ENCODE data around the gene RAPGEF1.
A peak's percentile ranks its signal among the peaks of the same experiment; 100 is the strongest.
"Not testable (repeated sequence)": the region's sequence is repeated elsewhere in the genome, so short reads cannot be mapped to it uniquely, and the experiment has no call there.

RAPGEF1 gene

GRCh38 chr9:131668439-131669268 lies 71.2 kb downstream of the RAPGEF1 start:
- DNase-seq, result peak; percentile 31

DNA sequence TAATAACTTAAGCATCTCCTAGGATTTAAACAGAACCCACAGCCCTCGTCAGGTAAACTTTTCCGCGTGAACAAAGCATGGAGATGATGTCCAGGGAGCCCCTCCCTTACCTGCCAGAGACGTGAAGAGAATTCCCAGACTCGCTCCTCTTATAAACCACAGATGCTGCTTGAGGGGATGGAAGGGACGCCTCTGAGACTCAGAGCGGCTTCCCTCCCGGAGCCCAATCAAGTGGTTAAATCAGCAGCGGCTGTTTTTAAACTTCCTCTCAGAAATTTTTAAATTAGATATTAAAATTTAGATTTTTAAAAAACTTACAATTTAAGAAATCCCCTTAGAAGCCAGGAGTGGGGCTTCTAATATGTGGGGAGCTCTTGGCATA lies 71.8 kb downstream of the RAPGEF1 start:
- DNase-seq, result no peak

- DNase-seq, result no peak
Measured at GRCh38 chr9:131667576-131667975, 72.3 kb downstream of the RAPGEF1 start.

DNA sequence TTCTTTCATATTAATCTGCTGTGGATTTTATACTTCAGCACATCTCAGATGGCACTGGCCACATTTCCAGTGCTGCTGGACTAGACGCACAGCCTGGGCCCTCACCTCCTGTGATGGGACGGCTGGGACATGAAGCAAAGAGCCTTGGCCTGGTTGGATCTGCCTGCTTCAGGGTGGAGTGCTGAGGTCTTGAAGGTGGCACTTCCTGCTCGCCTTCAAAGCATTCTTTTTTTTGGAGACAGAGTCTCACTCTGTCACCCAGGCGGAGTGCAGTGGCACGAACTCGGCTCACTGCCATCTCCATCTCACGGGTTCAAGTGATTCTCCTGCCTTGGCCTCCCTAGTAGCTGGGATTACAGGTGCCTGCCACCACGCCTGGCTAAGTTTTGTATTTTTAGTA lies 73.1 kb downstream of the RAPGEF1 start:
- DNase-seq, result no peak

DNA sequence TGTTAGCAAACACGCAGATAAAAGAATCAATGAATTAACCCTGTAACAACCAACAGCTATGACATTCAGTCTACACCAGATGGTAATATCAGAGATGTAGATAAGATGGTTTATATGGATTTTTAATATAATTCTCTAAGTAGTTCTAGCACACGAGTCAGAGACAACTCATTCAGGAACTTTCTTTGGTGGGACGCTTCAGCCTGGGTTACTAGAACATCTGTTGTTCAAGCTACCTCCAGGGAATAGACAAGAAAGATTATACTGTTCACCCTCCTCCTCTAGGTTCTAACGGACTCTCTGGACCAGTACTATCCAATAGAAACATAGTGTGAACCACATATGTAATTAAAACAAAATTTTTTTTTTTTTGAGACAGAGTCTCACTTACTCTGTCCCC lies 73.8 kb downstream of the RAPGEF1 start:
- no peak for DNase-seq

GRCh38 chr9:131663288-131663687 lies 76.6 kb downstream of the RAPGEF1 start:
- DNase-seq, result no peak

- not testable (repeated sequence) for DNase-seq
Measured at GRCh38 chr9:131662289-131662621, 77.6 kb downstream of the RAPGEF1 start.

GRCh38 chr9:131661568-131662288 lies 78.1 kb downstream of the RAPGEF1 start:
- no peak for DNase-seq

DNA sequence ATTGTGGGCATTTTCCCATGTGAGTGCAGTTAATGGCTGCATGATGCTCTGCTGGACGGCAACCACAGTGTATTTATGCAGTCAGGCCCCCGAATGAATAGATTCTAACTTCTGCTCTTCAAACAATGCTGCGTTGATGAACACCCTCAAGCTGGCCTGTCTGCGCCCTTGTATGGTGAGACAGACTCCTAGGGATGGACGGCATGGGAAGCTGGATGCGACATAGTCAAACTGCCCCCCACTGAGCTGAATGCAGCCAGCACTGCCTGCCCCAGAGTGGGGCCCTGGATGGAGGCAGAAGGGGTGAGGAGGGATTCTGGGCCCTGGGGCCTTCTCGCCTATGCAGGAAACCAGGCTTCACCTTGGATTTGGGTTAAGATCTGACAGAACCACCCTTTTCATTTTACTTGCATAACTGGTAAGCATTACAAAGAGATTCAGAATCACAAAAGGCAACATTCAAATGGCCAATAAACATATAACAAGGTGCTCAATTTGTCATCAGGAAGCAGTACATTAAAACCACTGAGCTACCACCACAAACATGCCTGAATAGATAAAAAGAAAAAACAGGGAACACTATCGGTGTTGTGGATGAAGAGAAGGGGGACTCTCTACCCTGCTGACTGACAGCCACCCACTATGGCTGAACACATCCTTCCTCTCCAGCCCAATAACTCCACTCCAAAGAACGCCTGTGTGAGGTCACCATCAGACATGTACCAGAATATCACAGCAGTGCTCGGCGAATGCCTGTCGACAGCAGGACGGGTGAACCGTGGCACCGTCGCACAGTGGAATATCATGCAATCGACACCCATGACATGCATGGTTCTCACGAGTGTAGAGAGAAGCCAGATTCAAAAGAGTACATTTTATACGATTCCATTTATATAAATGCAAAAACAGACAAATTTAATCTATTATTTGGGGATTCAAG lies 79.1 kb downstream of the RAPGEF1 start:
- DNase-seq, result no peak

DNA sequence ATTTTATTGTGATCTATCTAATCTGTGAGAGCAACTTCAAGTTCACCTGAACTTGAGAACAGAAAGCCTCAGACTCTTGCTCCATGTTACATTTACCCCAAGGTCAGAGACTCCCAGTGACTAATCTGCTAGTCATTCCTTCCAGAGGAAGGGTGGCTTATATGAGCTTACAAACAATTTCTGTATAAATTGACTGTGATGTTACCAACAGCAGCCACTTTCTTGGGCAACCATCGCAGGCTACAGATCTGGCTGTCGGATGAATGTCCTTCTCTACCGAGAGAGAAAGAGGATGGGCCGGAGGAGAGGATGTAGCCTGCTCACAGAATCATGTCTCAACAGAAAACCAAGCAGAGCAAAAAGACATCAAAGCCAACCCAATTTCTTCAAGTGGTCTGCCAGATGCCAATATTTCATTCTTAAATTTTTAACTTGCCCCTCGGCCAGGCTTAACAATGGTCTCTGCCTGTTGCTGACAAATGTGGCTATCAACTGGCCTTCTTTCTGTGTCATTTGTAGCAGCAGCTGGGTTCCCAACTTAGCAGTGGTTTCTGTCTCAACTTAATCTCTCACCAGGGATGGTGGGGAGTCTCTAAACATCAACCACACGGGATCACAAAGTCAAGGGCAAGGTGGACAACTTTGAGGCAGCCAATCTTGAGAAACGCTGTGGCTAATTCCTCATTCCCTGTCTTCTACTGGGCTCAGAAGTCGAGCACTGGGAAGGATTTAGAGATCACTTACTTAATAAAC lies 81.3 kb downstream of the RAPGEF1 start:
- DNase-seq, result peak; percentile 78

DNA sequence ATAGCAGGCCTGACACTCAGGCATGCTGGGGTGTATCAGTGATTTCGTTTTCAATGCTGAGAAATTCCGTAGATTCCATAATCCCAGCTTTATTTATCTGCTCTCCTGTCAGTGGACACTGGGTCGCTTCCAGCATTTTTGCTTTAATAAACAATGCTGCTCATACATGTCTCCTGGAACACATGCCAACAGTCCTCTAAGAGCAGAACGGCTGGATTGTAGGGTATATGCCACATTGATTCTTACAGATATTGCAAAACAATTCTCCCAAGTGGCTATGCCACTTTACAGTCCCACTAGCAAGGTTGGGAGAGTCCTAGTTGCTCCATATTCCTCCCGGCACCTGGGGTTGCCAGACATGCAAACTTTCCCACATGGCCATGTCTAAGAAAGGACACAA lies 81.9 kb downstream of the RAPGEF1 start:
- DNase-seq, result no peak

- DNase-seq, result no peak
Measured at GRCh38 chr9:131657456-131657855, 82.4 kb downstream of the RAPGEF1 start.

DNA sequence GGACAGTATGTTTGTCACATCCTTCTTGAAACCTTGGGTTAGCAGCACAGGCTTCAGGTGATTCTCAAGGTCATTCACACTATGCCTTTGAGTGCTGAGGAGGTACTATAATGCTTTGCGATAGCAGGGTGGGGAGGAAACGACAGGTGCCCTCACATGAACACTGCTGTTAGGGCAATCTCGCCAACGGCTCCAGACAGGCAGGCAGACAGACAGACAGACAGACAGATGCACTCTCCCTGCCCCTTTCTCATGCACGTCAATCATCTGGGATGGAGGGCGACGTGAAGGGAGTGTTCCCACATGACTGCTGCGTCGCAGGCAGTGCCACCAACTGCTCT lies 82.9 kb downstream of the RAPGEF1 start:
- no peak for DNase-seq

- DNase-seq, result peak; percentile 99
Measured at GRCh38 chr9:131656356-131657036, 83.4 kb downstream of the RAPGEF1 start.

GRCh38 chr9:131654369-131654768 lies 85.5 kb downstream of the RAPGEF1 start:
- not testable (repeated sequence) for DNase-seq

GRCh38 chr9:131651599-131651998 lies 88.3 kb downstream of the RAPGEF1 start:
- DNase-seq, result peak; percentile 56

DNA sequence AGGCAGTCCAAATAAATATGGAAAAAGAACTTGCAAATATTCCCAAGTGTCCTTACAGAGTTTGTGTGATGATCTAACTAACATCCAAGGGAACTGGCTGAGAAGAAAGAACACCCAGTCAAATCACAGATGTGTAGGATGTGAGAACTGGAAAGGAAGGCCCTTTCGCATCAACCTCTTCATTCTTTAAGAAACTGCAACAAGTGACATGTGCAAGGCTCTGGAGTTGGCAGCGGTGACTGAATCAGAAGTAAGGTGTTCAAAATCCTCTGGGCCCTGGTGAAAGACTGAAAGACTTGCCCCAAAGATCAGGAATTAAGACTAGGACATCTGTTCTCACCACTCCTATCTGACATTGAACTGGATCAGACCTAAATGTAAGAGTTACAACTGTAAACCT lies 88.7 kb downstream of the RAPGEF1 start:
- DNase-seq, result no peak

GRCh38 chr9:131650254-131650653 lies 89.6 kb downstream of the RAPGEF1 start:
- DNase-seq, result peak; percentile 45

- DNase-seq, result no peak
Measured at GRCh38 chr9:131649646-131650045, 90.2 kb downstream of the RAPGEF1 start.

DNA sequence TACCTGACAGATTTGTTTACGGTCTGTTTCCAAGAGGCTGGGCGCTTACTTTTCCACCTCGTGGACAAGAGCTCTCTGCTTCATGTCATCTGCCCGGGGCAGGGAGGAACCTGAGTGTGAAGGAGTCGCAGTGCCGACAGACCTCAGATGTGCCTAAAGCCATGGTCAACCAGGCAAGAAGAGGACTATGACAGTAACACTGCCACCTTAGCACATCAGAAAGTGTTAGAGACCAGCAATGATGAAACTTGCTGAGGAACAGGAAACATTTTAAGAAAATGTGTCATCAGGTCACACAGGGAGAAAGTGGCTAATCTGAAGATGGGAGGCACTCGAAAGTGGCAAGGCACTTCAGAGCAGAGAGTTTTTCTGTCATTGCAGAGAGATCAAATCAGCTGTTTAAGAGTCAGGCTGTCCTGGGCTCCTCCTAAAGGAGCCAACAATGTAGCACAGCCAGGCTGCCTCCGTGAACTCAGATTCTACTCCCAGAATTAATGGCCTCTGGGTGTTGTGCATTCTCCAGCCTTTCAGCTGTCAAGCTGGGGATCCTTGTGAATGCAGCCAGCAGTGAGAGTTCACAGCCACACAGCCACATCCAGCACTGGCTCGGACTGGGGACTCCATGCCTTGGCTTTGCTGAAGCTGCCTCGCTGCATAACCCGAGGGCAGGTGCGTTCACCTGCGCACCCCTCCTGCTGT lies 94.6 kb downstream of the RAPGEF1 start:
- peak; percentile 49 for DNase-seq

GRCh38 chr9:131642496-131643083 lies 97.3 kb downstream of the RAPGEF1 start:
- DNase-seq, result no peak

Data from MV-4-11 (cell line).